Kidney tubule cell (primary cell): ENCODE results near the gene TRPV5.

Source experiments
- DNase-seq: peaks from one replicate; pipeline ENCODE4 v3.0.0-alpha.2; 2018; ENCODE audit warnings: low spot score

The TRPV5 gene

DNA sequence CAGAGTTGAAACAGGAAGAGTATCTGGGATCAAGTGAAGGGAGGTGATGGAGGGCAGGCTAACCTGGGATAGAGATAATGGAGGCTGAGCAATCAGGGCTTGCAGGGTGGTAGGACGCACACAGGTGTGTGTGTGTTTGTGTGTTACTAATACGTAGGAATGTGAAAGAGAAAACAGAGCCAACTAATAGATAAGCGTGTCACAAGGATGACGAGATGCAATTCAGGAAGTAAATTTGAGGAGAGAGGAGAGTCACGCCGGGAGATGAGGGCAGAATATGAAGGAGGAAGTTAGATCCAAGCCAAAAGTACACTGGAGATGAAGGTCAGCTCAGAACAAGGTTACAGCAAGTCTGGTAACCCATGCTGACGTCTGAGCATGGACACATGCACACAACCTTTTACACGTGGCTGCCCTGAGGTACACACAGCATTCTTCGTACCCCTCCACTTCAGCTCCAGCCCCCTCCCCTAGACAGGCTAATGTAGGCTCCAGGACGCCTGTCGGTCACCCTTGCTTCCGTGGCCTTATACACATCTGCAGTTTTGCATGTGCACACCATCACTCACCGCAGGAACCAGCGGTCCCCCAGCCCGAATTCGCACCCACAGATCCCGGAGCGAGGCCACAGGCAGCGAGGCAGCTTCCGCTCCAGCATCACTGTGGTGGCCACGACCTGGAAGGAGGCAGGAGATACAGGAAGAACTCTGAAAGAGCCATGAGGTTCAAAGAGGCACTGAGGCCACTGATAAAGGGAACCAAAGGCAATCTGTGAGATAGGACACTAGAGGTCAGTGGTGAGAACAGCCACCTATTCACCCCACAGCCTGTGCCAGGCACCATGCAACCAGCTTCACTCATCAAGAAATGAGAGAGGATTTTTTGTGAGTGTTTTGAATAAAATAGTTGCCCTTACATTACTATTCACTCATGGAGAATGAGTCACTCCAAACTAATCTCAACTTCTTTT is 24.3 kb downstream of the TRPV5 start:
- DNase-seq = peak; percentile 42

DNA sequence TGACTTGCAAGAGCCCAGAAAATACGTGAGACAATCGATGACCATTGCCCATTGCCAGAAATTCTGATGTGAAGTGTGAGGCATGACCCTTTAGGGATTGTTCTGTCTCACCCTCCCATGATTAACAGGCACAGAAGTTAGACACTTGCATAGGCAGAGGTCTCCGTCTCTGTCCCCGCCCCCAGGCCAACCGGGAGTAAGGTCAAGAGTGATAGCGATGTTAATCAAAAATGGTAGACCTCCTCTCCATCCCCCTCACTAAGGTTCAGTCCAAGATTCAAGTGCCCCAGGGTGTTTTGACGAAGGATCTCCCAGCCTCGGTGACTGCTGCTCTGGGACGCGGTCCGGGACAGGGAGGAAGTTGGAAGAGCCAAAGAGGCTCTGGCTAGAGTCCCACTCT is 25.3 kb downstream of the TRPV5 start:
- DNase-seq = no peak

DNA sequence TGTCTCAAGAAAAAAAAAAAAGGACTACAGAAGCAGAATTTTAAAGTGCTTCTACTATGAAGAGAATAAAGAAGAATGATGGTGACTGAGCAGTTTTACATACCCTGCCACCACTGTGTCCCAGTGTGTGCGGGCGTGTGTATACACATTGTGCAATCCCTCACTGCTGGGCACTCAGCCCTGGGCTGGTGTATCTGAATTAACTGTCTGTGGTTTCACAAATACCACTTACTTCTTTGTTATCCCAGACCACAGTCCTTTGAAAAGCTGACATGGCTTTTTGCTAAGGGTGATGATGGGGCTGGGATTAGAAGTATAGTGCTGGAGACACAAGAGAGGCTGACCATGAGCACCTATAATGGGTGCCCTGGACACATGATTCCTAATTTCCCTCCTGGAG is 26.9 kb downstream of the TRPV5 start:
- DNase-seq = no peak

DNA sequence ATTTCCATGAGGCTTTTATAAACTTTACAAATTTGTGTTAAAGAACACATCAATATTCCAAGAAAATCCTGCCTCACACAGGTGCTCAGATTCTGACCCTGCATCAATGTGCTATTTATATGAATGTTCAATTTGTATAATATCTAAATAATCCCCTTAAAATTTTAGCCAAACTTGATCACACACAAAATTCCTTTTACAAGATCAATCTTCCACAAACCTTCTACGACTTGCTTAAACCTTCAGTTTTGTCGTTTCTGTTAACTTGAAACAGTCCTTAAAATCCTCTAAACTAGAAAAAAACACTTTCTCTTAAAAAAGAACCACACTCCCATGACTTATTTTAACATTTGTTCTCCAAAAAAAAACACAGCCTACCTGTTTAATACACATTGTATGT is 27.8 kb downstream of the TRPV5 start:
- DNase-seq = no peak

DNA sequence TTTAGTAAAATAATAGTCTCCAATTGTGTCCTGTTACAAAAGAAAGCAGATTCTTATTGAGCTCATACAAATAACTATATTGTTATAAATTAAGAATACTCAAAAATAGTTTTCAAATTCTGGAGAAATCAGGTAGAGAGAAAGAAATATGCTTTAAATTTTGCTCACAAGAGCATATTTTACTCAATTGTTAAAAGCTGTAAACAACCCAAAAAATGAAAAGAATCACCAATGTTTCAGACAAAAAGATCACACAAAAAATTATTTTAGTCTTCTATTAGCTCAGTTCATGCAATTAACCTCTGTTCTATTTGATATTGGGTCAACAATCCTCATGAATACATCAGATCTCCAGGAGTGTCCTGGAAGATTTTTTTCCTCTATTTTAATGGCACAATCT is 29.4 kb downstream of the TRPV5 start:
- DNase-seq = no peak

DNA sequence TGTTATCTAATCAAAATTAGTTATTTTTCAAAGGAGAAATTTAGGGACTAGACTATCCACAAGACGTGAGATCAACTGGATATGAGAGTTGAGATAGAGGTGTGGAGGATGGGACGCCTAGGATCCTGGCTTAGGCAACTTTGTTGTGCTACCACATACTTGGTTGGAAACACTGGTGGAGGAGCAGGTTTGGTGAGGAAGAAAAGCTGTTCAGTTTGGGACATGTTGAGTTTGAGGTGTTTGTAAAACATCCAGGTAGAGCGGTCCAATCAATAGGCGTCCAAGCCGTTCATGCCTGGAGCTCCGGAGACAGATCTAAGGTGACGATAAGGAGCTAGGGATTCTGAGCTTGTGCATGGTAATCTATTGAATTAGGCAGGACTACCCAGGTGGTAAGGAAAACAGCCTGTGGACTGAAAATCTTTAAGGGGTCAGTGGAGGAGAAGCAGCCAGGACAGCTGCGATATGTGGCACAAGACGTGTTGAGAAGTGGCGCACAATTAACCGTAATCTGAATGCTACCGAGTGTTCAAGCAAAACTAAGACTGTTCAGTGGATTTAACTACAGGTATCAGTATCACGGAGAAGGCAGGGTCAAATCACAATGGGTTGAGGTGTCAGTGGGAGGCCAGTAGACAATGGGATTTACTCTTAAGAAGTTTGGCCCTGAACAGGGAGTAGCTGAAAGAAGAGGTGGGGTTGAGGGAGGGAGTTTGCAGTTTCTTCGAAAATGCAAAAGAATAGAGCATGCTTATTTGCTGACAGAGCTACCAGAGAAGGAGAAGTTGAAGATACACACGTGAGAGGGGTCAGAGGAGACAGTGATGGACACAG is 31.9 kb downstream of the TRPV5 start:
- DNase-seq = no peak

DNA sequence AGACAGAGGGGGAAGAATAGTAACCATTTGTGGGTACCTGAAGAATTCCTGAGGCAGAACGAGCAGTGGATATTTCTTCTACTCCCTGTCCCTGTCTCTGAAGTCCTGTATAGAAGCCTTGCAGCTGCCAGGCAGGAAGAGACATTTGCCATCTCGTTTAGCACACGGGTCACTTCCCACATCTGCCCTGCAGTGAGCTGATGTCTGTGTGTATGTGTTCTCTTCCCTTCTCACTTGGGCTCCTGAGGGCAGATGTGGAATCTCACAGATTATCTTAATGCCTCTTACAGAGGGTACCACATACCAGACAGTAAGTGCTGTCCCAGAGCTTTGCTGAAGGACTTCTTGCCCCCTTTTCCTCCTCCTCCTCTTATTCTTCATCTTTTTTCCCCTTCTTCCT is 33.9 kb downstream of the TRPV5 start:
- DNase-seq = no peak

DNA sequence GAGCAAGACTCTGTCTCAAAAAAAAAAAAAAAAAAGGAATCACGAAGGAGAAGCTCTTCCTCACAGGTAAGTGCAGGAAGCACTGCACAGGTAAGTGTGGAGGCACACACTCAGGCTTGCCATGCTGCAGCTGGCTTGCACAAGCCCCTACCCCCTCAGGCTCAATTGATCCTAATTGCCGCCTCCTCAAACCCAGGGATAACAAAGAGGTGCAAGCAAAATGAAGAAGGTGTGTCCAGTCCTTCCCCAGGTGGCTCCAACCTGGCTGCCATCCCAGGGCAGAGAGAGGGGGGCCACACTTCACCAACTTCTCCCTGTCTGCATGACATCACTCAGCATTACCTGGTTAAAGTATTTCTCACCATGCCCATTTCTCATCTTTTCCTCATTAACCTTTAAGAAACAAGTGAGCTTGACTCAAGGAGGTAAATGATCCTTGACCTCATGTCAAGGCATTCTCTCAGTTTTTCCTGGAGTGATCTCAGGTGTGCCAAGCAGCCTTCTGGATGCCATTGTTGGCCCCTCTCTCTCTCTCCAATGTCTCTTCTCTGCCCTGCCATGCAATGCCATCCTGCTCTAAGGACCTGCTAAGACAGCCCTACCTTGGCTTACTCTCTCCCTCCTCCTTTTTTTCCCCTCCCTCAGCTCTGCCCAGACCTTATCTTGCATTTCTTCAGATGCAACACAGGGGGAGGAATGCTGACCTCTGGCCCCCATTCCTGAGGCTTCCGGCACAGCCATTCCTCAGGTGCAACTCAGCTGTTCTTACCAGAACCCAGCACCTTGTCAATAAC is 35.0 kb downstream of the TRPV5 start:
- DNase-seq = peak; percentile 75

DNA sequence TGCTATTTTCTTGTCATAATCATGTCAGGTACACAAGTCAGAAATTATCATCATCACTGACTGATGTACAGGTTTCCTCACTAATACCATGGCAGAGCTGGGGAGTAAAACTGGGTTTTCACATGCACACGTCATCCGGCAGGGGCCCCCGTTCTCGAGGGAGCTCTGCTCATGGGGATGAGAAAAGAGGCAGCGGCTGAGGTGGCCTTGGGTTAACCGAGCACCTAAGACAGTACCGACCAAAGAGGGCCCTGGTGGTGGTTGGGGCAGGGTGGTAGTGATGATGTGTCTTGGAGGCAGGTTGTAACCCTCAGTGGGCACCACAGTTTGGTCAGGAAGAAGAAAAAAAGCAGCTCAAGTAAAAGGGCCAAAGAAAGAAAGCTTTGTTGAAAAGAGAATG is 35.9 kb downstream of the TRPV5 start:
- no peak for DNase-seq

DNA sequence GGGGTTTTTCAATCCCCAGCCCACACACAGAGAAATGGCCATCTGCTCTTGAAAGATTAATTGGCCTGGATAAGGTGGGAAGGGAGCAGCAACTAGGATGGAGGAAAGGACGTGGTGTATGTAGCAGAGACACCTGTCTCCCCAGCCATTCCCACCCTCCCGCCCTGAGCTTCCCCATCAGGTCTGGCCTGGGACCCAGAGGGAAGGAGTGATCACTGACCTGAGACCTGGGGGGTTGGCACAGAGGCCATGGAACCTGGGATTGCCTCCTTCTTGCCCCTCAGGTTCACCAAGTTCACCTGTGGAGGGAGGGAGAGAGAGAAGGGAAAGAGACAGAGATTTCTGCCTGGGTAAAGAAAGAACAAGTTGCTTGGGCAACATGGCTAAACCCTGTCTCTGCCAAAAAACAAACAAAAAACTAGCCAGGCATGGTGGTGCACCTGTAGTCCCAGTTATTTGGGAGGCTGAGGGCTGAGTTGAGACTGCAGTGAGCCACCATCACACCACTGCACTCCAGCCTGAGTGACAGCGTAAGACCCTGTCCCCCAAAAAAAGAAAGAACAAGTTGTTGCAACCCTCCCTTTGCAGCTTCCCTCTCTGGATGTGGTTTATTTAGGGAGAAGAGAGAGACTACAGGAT is 36.7 kb downstream of the TRPV5 start:
- no peak for DNase-seq

DNA sequence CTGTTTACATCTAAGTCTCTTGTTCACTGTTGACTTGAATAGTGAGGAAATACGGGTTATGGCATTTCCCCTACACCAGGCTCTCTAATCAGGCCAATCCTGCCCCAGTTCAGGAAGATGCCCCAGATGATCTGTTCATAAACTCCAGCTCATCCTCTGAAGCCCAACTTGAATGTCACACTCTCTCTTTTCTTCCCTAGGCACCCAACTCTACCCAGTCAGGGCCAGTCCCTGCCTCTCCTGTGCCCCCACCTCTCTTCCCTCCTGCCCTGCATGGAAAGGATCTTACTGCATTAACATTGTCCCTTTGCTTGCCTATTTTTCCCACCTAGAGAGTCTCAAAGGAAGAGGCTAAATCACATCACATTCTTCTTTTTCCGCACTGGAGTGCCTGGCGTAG is 37.4 kb downstream of the TRPV5 start:
- no peak for DNase-seq

DNA sequence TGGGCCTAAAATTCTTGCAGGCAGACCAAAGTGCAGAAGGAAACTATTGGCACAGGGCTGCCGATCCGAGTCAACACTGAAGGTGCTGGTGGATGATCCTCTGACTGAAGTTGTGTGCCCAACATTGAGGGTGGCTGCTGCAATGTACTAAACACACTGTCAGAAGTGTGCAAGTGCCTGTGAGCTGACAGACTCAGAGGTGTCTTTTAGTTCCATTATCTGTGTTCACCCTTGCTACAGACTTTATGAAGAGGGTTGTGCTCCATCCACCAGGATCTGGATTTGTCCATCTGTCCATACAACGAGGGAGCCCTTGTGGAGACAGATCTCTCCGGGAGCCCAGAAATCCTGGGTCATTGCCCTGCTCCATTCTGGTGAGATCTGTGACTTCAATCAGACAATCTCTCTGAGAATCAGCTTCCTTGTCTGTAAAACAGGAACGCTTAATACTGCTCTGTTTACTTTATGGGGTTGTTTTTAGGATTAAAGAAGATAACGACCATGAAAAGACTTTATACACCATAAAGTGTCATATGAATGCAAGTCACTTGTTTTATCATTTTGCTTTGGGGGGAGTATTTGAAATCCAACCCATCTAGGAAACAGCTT is 38.5 kb downstream of the TRPV5 start:
- no peak for DNase-seq

DNA sequence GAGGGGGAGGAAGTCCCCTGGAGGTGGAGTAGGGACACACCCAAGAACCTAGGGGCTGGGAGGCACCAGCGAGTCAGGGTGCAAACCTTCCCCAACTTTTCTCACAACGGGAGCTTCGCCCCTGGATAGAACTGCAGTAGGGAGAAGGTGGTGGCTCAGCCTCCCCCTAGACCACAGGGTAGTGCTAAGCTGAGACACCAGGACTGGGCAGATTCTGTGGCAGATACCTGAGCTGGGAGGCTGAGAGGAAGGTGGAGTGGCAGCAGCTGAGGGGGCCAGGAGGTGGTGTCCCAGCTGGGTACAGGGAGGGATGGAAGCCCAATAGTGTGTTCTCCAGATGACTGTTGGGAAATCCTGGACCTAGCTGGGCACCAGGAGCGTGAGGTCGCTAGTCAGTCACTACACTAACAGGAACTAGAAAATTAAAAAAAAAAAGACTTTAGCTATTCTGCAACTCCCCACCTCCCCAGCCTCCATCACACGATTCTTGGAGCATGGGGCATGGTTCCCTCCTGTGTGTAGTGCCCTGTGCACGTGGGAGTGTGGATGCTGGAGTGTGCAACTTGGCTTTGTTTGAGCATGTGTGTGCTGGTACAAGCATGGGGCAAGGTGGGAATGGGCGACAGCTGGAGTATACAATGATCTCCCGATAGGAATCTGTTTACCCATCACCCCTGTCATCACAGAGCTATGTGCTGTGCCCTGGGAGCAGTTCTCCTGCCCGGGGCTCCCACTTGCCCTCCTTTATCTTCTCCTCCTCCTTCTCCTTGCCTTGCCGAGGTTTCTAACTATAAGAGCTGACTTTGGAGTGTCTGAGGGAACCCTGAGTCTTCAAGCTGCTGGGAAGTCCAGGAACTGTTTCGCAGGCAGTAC is 39.2 kb downstream of the TRPV5 start:
- no peak for DNase-seq

DNA sequence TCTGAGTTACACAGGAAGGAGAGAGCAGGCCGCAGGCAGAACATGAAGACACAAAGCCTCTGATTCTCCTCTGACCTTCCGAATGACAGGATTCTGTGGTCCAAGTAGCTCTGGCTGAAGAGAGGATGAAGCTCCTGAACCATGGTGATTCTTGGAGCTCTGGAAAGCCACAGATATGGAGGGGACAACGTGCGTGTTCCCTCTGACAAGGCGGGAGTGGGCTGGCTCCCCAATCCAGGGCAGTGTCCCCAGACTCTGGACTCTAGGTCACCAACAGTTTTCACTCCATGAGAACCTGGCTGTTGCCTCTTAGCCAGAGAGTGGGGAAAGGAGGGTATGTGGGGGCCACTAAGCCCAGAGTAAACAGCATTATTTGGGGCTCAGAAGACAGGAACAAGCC is 40.6 kb downstream of the TRPV5 start:
- no peak for DNase-seq

DNA sequence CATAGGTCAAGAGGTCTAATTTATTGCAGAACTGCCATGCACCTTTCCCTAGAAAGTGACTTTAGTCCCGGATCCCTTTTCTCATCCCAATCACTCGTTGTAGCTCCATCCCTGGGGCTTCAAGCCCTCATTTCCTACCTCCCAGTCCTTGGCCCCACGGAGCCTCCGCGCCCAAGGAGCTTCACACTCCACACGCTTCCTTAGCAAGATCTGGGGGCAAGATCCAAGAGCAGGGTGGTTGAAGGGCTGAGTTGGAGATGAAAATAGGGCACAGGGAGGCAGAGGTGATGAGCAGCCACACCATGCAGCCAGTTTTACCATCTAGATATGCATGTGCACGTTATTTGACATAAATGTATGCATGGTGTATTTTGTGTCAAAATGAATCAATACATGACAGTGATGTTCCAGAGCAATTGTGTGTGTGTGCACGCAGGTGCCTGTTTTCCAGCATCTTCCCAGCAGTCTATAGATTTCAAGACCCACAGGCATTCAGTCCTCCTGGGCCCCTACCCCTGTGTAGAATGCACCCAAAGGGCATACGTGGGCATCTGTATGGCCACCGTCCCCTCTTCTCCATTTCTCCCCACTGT is 42.0 kb downstream of the TRPV5 start:
- DNase-seq = no peak

DNA sequence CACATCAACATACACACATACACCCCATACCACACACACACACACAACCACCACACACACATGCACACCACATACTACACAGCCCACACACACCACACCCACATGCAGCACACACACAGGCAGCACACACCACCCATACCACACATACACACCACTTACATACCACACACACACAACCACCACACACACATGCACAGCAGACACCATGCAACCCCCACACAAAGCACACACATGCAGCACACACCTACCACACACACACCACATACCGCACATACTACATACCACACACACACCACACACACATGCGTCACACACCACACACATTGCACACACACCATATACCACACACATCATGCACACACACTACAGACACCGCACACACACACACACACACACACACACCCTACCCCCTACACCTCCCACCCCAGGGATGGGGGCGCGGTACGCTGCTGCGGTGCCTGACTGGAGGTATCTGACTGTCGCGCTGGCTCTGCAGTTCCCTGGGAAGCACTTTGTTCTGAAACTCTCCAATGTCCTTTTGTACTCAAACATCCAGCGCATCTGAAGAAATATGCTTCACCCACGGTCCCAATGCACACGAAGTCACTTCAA is 42.6 kb downstream of the TRPV5 start:
- DNase-seq = no peak

DNA sequence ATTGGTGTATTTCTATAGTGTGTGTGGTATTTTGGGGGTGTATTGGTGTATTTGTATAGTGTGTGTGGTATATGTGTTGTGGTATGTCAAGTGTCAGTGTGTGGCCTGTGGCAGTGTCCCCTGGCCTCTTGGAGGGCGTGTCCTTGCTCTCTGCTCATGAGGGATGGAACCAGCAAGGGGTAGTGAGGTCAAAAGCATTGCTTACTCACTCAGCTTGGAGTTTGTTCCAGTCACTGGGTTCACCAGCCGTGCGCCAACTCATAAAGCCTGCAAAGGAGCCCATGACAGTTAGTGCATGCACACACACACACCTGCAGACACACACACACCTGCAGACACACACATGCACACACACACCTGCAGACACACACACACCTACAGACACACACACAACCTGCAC is 43.7 kb downstream of the TRPV5 start:
- DNase-seq = peak; percentile 67

DNA sequence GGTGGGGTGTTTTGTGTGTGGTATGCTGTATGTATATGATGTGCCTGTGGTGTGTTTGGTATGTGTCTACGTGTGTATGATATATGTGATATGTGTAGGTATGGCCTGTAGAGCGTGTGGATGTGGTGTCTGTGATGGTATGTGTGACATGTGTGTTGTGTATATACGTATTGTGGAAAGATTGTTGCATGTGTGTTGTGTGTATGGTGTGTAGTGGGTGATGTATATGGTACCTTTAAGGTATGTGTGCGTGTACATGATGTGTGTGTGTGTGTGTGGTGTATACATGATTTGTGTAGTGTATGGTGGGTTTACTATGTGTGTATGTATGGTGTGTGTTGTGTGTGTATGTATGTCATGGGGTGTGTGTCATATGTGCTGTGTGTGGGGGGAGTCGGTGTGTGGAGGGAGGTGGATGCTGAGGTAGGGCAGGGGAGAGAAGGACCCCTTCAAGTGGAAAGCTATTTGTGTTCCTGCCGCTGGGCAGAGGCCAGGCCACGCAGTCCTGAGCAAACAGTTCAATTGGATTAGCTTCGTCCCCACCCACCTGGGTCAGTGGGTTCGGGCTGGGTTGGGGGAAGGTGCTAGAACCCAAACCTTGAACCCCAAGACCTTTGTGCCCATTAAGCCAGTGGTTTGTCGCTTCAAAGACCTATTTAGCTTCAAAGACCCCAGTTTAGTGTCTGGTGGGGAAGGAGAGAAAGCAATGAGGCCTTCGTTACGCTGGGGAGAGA is 46.1 kb downstream of the TRPV5 start:
- no peak for DNase-seq

DNA sequence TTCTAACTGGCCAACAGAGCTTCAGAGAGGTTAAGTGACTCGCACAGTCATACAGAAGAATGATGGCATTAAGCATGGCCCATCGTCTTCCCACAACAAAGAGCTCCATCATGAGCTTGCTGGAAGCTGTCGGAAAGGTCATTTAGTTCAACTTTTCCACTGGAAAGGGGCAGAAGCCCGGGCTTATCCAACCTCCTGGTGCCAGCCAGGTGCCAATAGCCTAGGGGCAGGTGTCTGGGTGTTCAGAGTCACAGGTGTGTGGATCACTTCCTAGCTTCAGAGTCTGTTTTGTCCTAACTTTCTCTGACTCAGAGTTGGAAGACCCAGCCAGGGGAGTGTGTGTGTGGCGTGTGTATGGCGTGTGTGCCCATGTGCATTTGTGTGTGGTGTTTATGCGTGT is 46.7 kb downstream of the TRPV5 start:
- DNase-seq = peak; percentile 11
